HG03457 (cell line): ENCODE measurements around the gene ACTR1A.
A peak's percentile ranks its signal among the peaks of the same experiment; 100 is the strongest.
"Not testable (repeated sequence)": the region's sequence is repeated elsewhere in the genome, so short reads cannot be mapped to it uniquely, and the experiment has no call there.

ENCODE experiments used
- ATAC-seq: cut with Tn5 transposase; IDR thresholded peaks from one replicate; pipeline ENCODE4 v1.9.1; 2021; ENCODE audit warnings: moderate number of reproducible peaks; ENCODE audit not compliant: unreplicated experiment

Gene ACTR1A

GRCh38 chr10:102502337-102503151 is at the start of gene ACTR1A:
Gene ACTR1A (minus strand): TSS chr10:102502712. CDS start chr10:102502647, 65 bp downstream.
- peak; percentile 40 for ATAC-seq

- no peak for ATAC-seq
These were observed 48.2 kb upstream of the ACTR1A start for GRCh38 chr10:102550636-102551210.

- ATAC-seq = no peak
These were observed 47.0 kb upstream of the ACTR1A start for GRCh38 chr10:102549549-102549948.

GRCh38 chr10:102546606-102547320 is 44.3 kb upstream of the ACTR1A start:
- ATAC-seq = no peak

GRCh38 chr10:102545997-102546396 is 43.5 kb upstream of the ACTR1A start:
- ATAC-seq = no peak

GRCh38 chr10:102545265-102545871 is 42.9 kb upstream of the ACTR1A start:
- no peak for ATAC-seq

GRCh38 chr10:102542800-102543418 is 40.4 kb upstream of the ACTR1A start:
- no peak for ATAC-seq

GRCh38 chr10:102540023-102540422 is 37.5 kb upstream of the ACTR1A start:
- peak; percentile 53 for ATAC-seq

- ATAC-seq = no peak
These were observed 36.3 kb upstream of the ACTR1A start for GRCh38 chr10:102538811-102539210.

- no peak for ATAC-seq
These were observed 35.4 kb upstream of the ACTR1A start for GRCh38 chr10:102537948-102538347.

GRCh38 chr10:102537367-102537766 is 34.9 kb upstream of the ACTR1A start:
- ATAC-seq = no peak

GRCh38 chr10:102535481-102536147 is 33.1 kb upstream of the ACTR1A start:
- ATAC-seq = no peak

- not testable (repeated sequence) for ATAC-seq
These were observed 32.5 kb upstream of the ACTR1A start for GRCh38 chr10:102534966-102535365.

- ATAC-seq = no peak
These were observed 31.8 kb upstream of the ACTR1A start for GRCh38 chr10:102534333-102534732.

GRCh38 chr10:102527546-102527945 is 25.0 kb upstream of the ACTR1A start:
- no peak for ATAC-seq

- no peak for ATAC-seq
These were observed 22.2 kb upstream of the ACTR1A start for GRCh38 chr10:102524746-102525145.

GRCh38 chr10:102523250-102524029 is 20.9 kb upstream of the ACTR1A start:
- no peak for ATAC-seq

- no peak for ATAC-seq
These were observed 20.4 kb upstream of the ACTR1A start for GRCh38 chr10:102522874-102523249.

GRCh38 chr10:102519246-102519825 is 16.8 kb upstream of the ACTR1A start:
- no peak for ATAC-seq
